ENCODE results near the gene PHTF2.

The PHTF2 gene

DNA sequence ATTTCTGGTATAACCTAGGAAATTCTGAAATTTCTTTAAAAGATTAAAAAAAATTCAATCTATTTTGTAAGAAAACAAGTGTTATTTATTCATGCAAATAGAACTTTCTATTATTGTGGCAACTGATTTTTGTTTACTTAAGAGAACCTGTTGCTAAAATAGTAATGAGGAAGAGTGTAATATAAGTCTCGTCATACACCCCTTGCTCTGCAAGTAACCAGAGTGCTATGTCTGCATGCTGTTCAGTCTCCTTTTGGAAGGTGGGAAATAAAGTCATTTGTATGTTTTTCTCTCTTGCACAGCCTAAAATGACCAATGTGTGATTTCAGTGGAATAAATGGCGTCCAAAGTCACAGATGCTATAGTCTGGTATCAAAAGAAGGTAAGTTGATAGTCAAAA is 41.3 kb downstream of the PHTF2 start:
- TF ChIP-seq, protein P1, sequence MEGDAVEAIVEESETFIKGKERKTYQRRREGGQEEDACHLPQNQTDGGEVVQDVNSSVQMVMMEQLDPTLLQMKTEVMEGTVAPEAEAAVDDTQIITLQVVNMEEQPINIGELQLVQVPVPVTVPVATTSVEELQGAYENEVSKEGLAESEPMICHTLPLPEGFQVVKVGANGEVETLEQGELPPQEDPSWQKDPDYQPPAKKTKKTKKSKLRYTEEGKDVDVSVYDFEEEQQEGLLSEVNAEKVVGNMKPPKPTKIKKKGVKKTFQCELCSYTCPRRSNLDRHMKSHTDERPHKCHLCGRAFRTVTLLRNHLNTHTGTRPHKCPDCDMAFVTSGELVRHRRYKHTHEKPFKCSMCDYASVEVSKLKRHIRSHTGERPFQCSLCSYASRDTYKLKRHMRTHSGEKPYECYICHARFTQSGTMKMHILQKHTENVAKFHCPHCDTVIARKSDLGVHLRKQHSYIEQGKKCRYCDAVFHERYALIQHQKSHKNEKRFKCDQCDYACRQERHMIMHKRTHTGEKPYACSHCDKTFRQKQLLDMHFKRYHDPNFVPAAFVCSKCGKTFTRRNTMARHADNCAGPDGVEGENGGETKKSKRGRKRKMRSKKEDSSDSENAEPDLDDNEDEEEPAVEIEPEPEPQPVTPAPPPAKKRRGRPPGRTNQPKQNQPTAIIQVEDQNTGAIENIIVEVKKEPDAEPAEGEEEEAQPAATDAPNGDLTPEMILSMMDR (IDR thresholded peaks at IDR 0.05; ENCODE audit: low read depth, low read length): no peak
- no peak overlapping the region for H3K4me3 ChIP-seq (ENCODE audit: low read depth, low read length)

DNA sequence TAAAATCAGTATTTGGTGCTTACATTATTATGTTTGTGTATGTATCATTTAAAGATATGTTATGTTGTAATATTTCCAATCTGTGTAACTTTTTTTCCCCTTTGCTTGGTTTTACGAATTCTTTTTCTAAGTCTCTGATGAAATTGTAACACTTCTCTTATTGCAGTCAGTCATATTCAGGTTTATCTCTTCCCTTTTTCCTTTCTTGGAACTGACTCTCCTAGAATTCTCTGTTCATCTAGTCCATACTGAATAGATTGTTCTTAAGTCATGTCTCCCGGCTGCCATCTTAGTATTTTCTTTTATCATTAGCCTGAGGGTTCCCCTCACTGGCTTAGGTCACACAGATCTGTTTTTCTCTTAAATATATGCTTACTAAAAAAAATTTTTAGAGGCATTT is 44.6 kb downstream of the PHTF2 start:
- H3K4me3 ChIP-seq (ENCODE audit: low read depth, low read length): no peak overlapping the region
- TF ChIP-seq, protein P1 (IDR thresholded peaks at IDR 0.05; ENCODE audit: low read depth, low read length): no peak

DNA sequence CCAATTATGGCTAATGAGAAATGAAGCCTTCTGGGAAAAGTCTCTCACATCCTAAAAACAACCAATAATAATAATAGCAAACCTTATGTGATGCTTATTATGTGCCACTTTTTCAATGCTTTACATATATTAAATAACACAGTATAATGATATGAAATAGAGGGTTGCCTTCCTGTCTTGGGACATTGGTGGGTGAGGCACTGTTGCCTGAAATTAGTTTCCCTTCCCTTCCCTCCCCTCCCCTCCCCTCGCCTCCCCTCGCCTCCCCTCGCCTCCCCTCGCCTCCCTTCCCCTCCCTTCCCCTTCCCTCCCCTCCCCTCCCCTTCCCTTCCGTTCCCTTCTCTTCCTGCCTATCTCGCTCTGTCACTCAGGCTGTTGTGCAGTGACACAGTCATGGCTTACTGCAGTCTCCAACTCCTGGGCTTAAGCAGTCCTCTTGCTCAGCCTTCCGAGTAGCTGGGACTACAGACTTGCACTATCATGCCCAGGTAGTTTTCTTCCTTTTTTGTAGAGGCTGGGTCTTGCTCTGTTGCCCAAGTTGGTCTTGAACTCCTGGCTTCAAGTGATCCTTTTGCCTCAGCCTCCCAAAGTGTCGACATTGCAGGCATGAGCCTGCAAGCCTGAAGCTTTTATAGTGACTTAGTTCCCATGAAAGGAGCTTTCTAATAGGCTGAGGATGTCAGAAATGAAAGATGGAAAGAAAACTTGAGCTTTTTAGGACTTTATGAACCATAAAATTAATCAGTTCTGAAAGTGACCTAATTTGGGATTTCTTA is 47.9 kb downstream of the PHTF2 start:
- no peak overlapping the region for H3K4me3 ChIP-seq (ENCODE audit: low read depth, low read length)
- TF ChIP-seq, protein P1 (IDR thresholded peaks at IDR 0.05; ENCODE audit: low read depth, low read length): no peak

DNA sequence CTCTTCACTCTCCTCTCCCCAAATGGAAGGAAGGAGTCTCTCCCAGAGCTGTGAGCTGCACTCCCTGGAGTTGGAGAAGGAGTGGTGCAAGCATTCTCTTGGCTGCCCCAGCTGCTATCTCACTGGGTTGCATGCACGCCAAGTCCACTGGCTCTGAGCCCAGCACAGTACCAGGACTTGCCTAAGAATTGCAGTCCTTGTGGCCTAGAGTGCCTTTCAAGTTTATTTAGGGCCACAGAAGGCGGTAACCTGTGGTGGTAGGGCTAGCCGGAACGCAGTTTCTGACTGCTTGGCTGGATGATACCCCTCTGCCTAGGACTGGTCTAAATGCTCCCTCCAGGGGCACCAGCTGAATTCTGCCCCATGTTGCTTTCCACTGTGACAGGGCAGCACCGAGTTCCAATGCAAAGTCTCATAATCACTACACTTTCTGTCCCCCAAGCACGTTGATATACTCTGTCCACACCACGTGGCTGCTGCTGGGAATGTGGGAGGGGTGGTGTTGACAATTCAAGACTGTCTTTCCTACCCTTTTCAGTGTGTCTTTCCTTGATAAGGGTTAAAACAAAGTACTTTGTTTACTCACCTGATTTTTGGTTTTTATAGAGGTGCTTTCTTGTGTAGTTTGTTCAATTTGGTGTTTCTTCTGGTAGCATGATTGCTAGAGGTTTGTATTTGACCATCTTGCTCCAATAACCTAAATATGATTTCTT is 57.0 kb downstream of the PHTF2 start:
- H3K4me3 ChIP-seq (ENCODE audit: low read depth, low read length): no peak overlapping the region
- TF ChIP-seq, protein P1 (IDR thresholded peaks at IDR 0.05; ENCODE audit: low read depth, low read length): no peak

DNA sequence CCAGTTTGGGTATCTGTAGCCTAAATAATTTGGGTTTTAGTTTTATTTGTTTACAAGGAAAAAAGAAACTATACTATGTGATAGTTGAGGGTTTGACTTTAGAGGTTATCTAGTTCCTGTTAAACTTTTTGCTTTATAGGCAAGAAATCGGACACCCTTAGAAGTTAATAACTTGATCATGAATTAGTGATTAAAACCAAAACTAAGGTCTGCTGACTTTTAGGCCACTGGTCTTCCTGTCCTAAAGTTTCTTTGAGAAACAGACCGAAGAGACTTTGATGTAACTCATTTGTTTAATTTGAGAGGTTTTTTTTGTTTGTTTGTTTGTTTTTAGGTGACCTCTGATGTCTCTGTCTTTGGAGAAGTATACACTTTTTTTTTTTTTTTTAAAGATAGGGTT is 59.7 kb downstream of the PHTF2 start:
- H3K4me3 ChIP-seq (ENCODE audit: low read depth, low read length): no peak overlapping the region
- TF ChIP-seq, protein P1 (IDR thresholded peaks at IDR 0.05; ENCODE audit: low read depth, low read length): no peak

DNA sequence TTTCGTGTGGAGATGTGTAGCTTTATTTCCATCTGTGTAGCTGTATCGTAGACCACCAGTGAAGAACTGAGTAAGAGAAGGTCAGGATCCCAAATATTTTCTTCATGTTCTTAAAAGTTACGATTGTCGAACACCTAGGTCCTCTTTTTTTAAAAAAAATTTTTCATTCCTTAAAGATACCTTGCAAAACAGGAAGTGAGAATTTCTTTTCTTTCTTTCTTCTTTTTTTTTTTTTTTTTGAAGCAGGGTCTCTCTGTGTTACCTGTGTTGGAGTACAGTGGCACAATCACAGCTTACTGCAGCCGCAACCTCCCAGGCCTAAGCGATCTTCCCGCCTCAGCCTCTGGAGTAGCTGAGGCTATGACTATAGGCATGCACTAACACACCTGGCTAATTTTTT is 60.8 kb downstream of the PHTF2 start:
- no peak overlapping the region for H3K4me3 ChIP-seq (ENCODE audit: low read depth, low read length)
- TF ChIP-seq, protein P1 (IDR thresholded peaks at IDR 0.05; ENCODE audit: low read depth, low read length): no peak

DNA sequence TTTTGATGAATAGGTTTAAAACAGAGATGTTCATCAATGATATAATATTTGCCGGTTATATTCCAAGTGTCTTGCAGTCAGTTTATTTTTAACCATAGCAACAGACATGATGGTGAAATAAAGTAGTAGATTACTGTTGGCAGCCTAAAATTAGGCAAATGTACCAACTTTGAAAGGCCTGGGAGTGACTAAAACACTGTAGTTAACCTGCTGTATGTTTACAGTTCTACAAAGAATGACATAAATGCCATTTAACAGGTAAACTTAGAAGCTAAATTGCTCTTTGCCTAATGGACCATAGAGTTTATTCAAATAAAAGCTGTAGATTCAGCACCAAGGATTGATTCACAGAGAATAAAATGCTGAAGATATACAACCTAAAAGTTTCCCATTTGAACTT is 64.1 kb downstream of the PHTF2 start:
- TF ChIP-seq, protein P1 (IDR thresholded peaks at IDR 0.05; ENCODE audit: low read depth, low read length): no peak
- H3K4me3 ChIP-seq (ENCODE audit: low read depth, low read length): no peak overlapping the region
